ENCODE results near the gene WDR70.
"Not testable (repeated sequence)": the region's sequence is repeated elsewhere in the genome, so short reads cannot be mapped to it uniquely, and the experiment has no call there.

WDR70 gene

GRCh38 chr5:37435261-37435660 is 56.1 kb downstream of the WDR70 start:
- H3K4me3 ChIP-seq (ENCODE audit: low read length) = no peak overlapping the region

GRCh38 chr5:37436146-37436934 is 57.2 kb downstream of the WDR70 start:
- Histone ChIP-seq H3K79me2 (ENCODE audit: control insufficient read depth, insufficient read depth, low read length) (no peaks in the 10 kb centered on the region), H3K4ac (ENCODE audit: low read depth, low read length) (no peak overlapping the region), H3K27me3 (ENCODE audit: insufficient read depth, low read length, poor library complexity) (no peaks in the 10 kb centered on the region), H2BK120ac (ENCODE audit: low read depth, low read length) (no peak overlapping the region), H4K5ac (ENCODE audit: low read length) (no peak overlapping the region), H4K8ac (ENCODE audit: low read depth, low read length) (no peak overlapping the region), H3K56ac (ENCODE audit: low read length) (no peak overlapping the region), H3K4me1 (ENCODE audit: control insufficient read depth, low read depth, low read length) (no peaks in the 10 kb centered on the region), H2BK15ac (replicated peaks; ENCODE audit: low read depth) (no peak overlapping the region), H2BK5ac (ENCODE audit: low read length) (no peak overlapping the region), H2AK5ac (ENCODE audit: low read length) (no peak overlapping the region), H3K9ac (ENCODE audit: low read length) (no peak overlapping the region), H3K4me2 (ENCODE audit: low read length) (no peak overlapping the region), H3K36me3 (ENCODE audit: control insufficient read depth, insufficient read depth, low read length) (no peaks in the 10 kb centered on the region), H3K4me3 (ENCODE audit: low read length) (no peak overlapping the region), H3K27ac (ENCODE audit: low read depth, low read length) (no peak overlapping the region), H3K79me1 (ENCODE audit: low read length) (no peaks in the 10 kb centered on the region), H3K18ac (ENCODE audit: low read length) (no peak overlapping the region), H3K23ac (ENCODE audit: low read length) (no peak overlapping the region)
- WGBS (ENCODE audit: extremely low coverage, insufficient coverage, low lambda C conversion rate) = no CpG with 5 or more reads among the region's 3 CpGs
- no peak for DNase-seq

More at GRCh38 chr5:37435261-37435660, 56.1 kb downstream of the WDR70 start:
- Histone ChIP-seq H3K4me1 (ENCODE audit: control insufficient read depth, low read depth, low read length) (no peaks in the 10 kb centered on the region), H2AK5ac (ENCODE audit: low read length) (no peak overlapping the region), H3K23ac (ENCODE audit: low read length) (no peak overlapping the region), H2BK5ac (ENCODE audit: low read length) (no peak overlapping the region), H4K8ac (ENCODE audit: low read depth, low read length) (no peak overlapping the region), H3K27ac (ENCODE audit: low read depth, low read length) (no peak overlapping the region), H2BK15ac (replicated peaks; ENCODE audit: low read depth) (no peak overlapping the region), H3K9ac (ENCODE audit: low read length) (no peak overlapping the region), H2BK120ac (ENCODE audit: low read depth, low read length) (no peak overlapping the region), H4K5ac (ENCODE audit: low read length) (no peak overlapping the region), H3K56ac (ENCODE audit: low read length) (no peak overlapping the region), H3K79me2 (ENCODE audit: control insufficient read depth, insufficient read depth, low read length) (no peaks in the 10 kb centered on the region), H3K18ac (ENCODE audit: low read length) (no peak overlapping the region), H3K36me3 (ENCODE audit: control insufficient read depth, insufficient read depth, low read length) (no peaks in the 10 kb centered on the region), H3K4ac (ENCODE audit: low read depth, low read length) (no peak overlapping the region), H3K79me1 (ENCODE audit: low read length) (no peaks in the 10 kb centered on the region), H3K4me2 (ENCODE audit: low read length) (no peak overlapping the region), H3K27me3 (ENCODE audit: insufficient read depth, low read length, poor library complexity) (no peaks in the 10 kb centered on the region)
- DNase-seq = no peak

DNA sequence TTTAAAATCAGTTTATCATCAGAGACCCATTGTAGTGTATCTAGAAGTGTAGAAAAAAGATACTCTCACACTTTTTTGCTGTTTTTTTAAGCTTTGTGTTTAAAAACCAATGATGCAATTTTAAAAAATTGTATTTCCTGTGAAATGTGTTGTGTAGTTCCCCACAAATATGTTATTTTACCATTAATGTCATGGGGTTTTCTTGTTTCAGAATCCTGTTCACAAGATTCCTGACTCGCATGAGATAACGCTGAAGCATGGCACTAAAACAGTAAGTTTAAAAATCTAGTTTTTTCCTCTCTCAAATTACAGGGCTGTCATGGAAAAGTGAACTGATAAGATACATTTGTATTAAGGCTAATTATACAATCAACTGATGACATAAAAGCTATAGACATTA is 58.6 kb downstream of the WDR70 start:
- no peak overlapping the region for H2AK5ac ChIP-seq (ENCODE audit: low read length)
- H3K9ac ChIP-seq (ENCODE audit: low read length) = no peak overlapping the region
- no peak overlapping the region for H2BK15ac ChIP-seq (replicated peaks; ENCODE audit: low read depth)
- H3K4me2 ChIP-seq (ENCODE audit: low read length) = no peak overlapping the region
- WGBS (ENCODE audit: extremely low coverage, insufficient coverage, low lambda C conversion rate) = no CpG with 5 or more reads among the region's 2 CpGs
- no peak overlapping the region for H3K4me3 ChIP-seq (ENCODE audit: low read length)
- DNase-seq = no peak
- H3K4ac ChIP-seq (ENCODE audit: low read depth, low read length) = no peak overlapping the region
- no peak overlapping the region for H3K18ac ChIP-seq (ENCODE audit: low read length)
- H3K36me3 ChIP-seq (ENCODE audit: control insufficient read depth, insufficient read depth, low read length) = no peaks in the 10 kb centered on the region
- no peak overlapping the region for H2BK5ac ChIP-seq (ENCODE audit: low read length)
- no peak overlapping the region for H3K56ac ChIP-seq (ENCODE audit: low read length)
- H4K5ac ChIP-seq (ENCODE audit: low read length) = no peak overlapping the region
- H3K79me1 ChIP-seq (ENCODE audit: low read length) = no peaks in the 10 kb centered on the region
- H3K79me2 ChIP-seq (ENCODE audit: control insufficient read depth, insufficient read depth, low read length) = no peaks in the 10 kb centered on the region
- no peaks in the 10 kb centered on the region for H3K4me1 ChIP-seq (ENCODE audit: control insufficient read depth, low read depth, low read length)
- no peak overlapping the region for H4K8ac ChIP-seq (ENCODE audit: low read depth, low read length)
- no peak overlapping the region for H3K27ac ChIP-seq (ENCODE audit: low read depth, low read length)
- H3K27me3 ChIP-seq (ENCODE audit: insufficient read depth, low read length, poor library complexity) = no peaks in the 10 kb centered on the region
- no peak overlapping the region for H2BK120ac ChIP-seq (ENCODE audit: low read depth, low read length)
- H3K23ac ChIP-seq (ENCODE audit: low read length) = no peak overlapping the region

GRCh38 chr5:37445783-37446182 is 66.7 kb downstream of the WDR70 start:
- not testable (repeated sequence) for H3K4me1 ChIP-seq (ENCODE audit: control insufficient read depth, low read depth, low read length); DNase-seq; H3K36me3 ChIP-seq (ENCODE audit: control insufficient read depth, insufficient read depth, low read length); H3K18ac ChIP-seq (ENCODE audit: low read length); H3K9ac ChIP-seq (ENCODE audit: low read length); H3K56ac ChIP-seq (ENCODE audit: low read length); H4K8ac ChIP-seq (ENCODE audit: low read depth, low read length); H2AK5ac ChIP-seq (ENCODE audit: low read length); H3K27ac ChIP-seq (ENCODE audit: low read depth, low read length); H3K27me3 ChIP-seq (ENCODE audit: insufficient read depth, low read length, poor library complexity); H3K4ac ChIP-seq (ENCODE audit: low read depth, low read length); H2BK15ac ChIP-seq (replicated peaks; ENCODE audit: low read depth); H3K79me2 ChIP-seq (ENCODE audit: control insufficient read depth, insufficient read depth, low read length); H4K5ac ChIP-seq (ENCODE audit: low read length); H2BK5ac ChIP-seq (ENCODE audit: low read length); H3K79me1 ChIP-seq (ENCODE audit: low read length); H3K4me2 ChIP-seq (ENCODE audit: low read length); H3K23ac ChIP-seq (ENCODE audit: low read length); H3K4me3 ChIP-seq (ENCODE audit: low read length); H2BK120ac ChIP-seq (ENCODE audit: low read depth, low read length)
- WGBS (ENCODE audit: extremely low coverage, insufficient coverage, low lambda C conversion rate) = no CpG with 5 or more reads among the region's 3 CpGs

DNA sequence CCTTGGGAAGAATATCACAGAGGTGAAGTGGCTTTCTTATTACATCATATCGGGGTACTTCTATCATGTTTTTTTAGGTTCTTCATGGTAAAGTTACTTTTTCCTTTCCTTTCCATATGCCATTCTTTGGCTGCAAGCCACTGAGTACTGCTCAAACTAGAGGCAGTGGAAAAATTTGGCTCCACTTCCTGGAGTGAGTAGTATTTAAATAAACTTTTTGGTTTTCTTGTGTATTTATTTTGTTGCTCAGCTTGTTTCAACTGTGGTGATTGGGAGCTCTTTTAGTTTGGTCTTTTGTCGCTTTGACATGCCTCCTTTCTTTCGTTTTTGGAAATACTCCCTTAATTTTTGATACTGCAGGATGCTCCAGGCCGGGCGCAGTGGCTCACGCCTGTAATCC is 69.8 kb downstream of the WDR70 start:
- no peak for DNase-seq
- H3K18ac ChIP-seq (ENCODE audit: low read length) = no peak overlapping the region
- no peak overlapping the region for H3K4me2 ChIP-seq (ENCODE audit: low read length)
- no peaks in the 10 kb centered on the region for H3K4me1 ChIP-seq (ENCODE audit: control insufficient read depth, low read depth, low read length)
- H3K4ac ChIP-seq (ENCODE audit: low read depth, low read length) = no peak overlapping the region
- no peaks in the 10 kb centered on the region for H3K36me3 ChIP-seq (ENCODE audit: control insufficient read depth, insufficient read depth, low read length)
- no peak overlapping the region for H3K9ac ChIP-seq (ENCODE audit: low read length)
- no peak overlapping the region for H3K23ac ChIP-seq (ENCODE audit: low read length)
- no CpG with 5 or more reads among the region's 6 CpGs for WGBS (ENCODE audit: extremely low coverage, insufficient coverage, low lambda C conversion rate)
- no peak overlapping the region for H4K5ac ChIP-seq (ENCODE audit: low read length)
- H4K8ac ChIP-seq (ENCODE audit: low read depth, low read length) = no peak overlapping the region
- no peaks in the 10 kb centered on the region for H3K27me3 ChIP-seq (ENCODE audit: insufficient read depth, low read length, poor library complexity)
- no peak overlapping the region for H3K56ac ChIP-seq (ENCODE audit: low read length)
- no peaks in the 10 kb centered on the region for H3K79me1 ChIP-seq (ENCODE audit: low read length)
- H2BK120ac ChIP-seq (ENCODE audit: low read depth, low read length) = no peak overlapping the region
- H3K79me2 ChIP-seq (ENCODE audit: control insufficient read depth, insufficient read depth, low read length) = no peaks in the 10 kb centered on the region
- no peak overlapping the region for H2BK5ac ChIP-seq (ENCODE audit: low read length)
- H3K4me3 ChIP-seq (ENCODE audit: low read length) = no peak overlapping the region
- H2BK15ac ChIP-seq (replicated peaks; ENCODE audit: low read depth) = no peak overlapping the region
- no peak overlapping the region for H2AK5ac ChIP-seq (ENCODE audit: low read length)
- H3K27ac ChIP-seq (ENCODE audit: low read depth, low read length) = no peak overlapping the region

- H3K79me2 ChIP-seq (ENCODE audit: control insufficient read depth, insufficient read depth, low read length); H3K9ac ChIP-seq (ENCODE audit: low read length); DNase-seq; H3K56ac ChIP-seq (ENCODE audit: low read length); H3K23ac ChIP-seq (ENCODE audit: low read length); H4K5ac ChIP-seq (ENCODE audit: low read length); H3K18ac ChIP-seq (ENCODE audit: low read length); H2BK15ac ChIP-seq (replicated peaks; ENCODE audit: low read depth); H3K27me3 ChIP-seq (ENCODE audit: insufficient read depth, low read length, poor library complexity); H3K4ac ChIP-seq (ENCODE audit: low read depth, low read length); H3K4me3 ChIP-seq (ENCODE audit: low read length); H3K4me2 ChIP-seq (ENCODE audit: low read length); H3K36me3 ChIP-seq (ENCODE audit: control insufficient read depth, insufficient read depth, low read length); H2BK5ac ChIP-seq (ENCODE audit: low read length); H4K8ac ChIP-seq (ENCODE audit: low read depth, low read length); H2AK5ac ChIP-seq (ENCODE audit: low read length); H3K79me1 ChIP-seq (ENCODE audit: low read length); H3K4me1 ChIP-seq (ENCODE audit: control insufficient read depth, low read depth, low read length); H2BK120ac ChIP-seq (ENCODE audit: low read depth, low read length); H3K27ac ChIP-seq (ENCODE audit: low read depth, low read length): not testable (repeated sequence)
- no CpG with 5 or more reads among the region's 3 CpGs for WGBS (ENCODE audit: extremely low coverage, insufficient coverage, low lambda C conversion rate)
Observed at GRCh38 chr5:37451991-37452390, 72.9 kb downstream of the WDR70 start.
